LNCaP clone FGC (cell line): ENCODE data around the gene NR2C1.
"Not testable (repeated sequence)": the region's sequence is repeated elsewhere in the genome, so short reads cannot be mapped to it uniquely, and the experiment has no call there.

Experiments used
- DNase-seq: peaks from one replicate; pipeline ENCODE4 v3.0.0-alpha.2; 2011; ENCODE audit warnings: low read depth
- H3K4me3 ChIP-seq: 2 replicates; pipeline ENCODE4 v1.5.1; 2011; ENCODE audit warnings: mild to moderate bottlenecking, low read depth, low read length, control low read depth
- CTCF ChIP-seq: IDR thresholded peaks from 2 replicates; pipeline ENCODE4 v1.5.1; 2012; ENCODE audit warnings: mild to moderate bottlenecking; ENCODE audit not compliant: control insufficient read depth, insufficient read depth; ENCODE audit errors: extremely low read depth

Gene NR2C1

GRCh38 chr12:95115641-95116040 is 42.2 kb upstream of the NR2C1 start:
- no peak for TF ChIP-seq CTCF
- no peak overlapping the region for H3K4me3 ChIP-seq
- DNase-seq: no peak

DNA sequence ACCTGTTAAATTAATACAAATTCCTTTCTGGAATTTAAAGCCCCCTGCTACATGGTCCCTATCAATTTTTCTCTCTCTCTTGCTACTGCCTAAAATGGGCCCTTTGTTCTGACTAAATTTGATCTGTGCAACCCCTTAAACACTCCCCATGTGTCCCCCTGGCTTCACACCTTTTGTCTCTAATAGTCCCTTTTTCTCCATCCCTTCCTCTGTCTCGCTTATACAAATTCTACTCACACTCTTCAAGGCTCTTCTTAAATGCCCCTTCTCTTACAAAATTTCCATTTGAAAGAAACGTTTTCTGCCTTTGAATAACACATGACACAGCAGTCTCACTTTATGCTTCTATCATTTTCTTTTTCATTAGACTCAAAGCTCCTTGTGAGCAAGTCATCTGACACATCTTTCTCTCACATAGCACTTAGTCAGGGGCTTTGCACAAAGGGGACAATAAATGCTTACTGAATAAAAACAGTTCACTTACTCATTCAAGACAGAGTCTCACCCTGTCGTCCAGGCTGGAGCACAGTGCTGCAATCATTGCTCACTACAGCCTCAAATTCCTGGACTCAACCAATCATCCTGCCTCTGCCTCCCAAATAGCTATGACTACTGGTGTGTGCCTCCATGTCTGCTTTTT is 41.5 kb upstream of the NR2C1 start:
- no peak for DNase-seq
- no peak for TF ChIP-seq CTCF
- H3K4me3 ChIP-seq: no peak overlapping the region

GRCh38 chr12:95107362-95107761 is 33.9 kb upstream of the NR2C1 start:
- TF ChIP-seq CTCF: no peak
- H3K4me3 ChIP-seq: no peak overlapping the region
- no peak for DNase-seq

DNA sequence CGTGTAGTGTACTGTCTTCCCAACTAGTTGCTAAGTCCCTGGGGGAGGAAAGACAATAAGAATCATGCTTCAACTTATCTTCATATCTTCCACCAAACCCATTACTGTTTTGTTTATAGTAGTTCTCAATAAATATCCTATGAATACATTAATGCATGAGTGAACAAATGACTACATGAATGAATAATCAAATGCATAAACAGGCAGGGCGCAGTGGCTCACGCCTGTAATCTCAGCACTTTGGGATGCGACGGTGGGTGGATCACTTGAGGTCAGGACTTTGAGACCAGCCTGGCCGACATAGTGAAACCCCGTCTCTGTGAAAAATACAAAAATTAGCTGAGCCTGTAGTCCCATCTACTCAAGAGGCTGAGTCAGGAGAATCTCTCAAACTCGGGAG is 32.1 kb upstream of the NR2C1 start:
- no peak for TF ChIP-seq CTCF
- DNase-seq: no peak
- no peak overlapping the region for H3K4me3 ChIP-seq

DNA sequence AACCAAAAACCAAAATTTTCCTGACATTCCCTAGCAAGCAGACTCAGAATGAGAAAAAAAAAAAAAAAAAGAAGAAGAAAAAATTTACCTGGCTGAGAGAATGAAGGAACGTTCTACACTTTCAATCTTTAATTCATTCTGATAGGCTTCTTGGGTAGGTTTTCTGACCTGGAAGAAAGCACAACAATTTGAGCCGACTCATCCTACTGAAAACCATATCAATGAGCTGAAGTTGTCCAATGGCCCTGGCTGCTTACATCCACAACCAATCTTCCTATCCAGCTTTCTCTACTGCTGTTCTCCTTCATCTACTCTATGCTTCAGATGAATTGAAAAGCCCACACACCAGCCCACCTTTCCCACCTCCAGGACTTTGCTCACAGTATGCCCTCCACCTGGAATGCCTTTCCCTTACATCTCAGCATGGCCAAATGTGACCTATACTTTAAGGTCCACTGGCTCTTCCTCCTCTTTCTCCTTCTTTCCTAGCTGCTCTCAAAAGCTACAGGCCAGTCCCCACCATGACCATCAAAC is 31.6 kb upstream of the NR2C1 start:
- no peak for TF ChIP-seq CTCF
- DNase-seq: no peak
- no peak overlapping the region for H3K4me3 ChIP-seq

DNA sequence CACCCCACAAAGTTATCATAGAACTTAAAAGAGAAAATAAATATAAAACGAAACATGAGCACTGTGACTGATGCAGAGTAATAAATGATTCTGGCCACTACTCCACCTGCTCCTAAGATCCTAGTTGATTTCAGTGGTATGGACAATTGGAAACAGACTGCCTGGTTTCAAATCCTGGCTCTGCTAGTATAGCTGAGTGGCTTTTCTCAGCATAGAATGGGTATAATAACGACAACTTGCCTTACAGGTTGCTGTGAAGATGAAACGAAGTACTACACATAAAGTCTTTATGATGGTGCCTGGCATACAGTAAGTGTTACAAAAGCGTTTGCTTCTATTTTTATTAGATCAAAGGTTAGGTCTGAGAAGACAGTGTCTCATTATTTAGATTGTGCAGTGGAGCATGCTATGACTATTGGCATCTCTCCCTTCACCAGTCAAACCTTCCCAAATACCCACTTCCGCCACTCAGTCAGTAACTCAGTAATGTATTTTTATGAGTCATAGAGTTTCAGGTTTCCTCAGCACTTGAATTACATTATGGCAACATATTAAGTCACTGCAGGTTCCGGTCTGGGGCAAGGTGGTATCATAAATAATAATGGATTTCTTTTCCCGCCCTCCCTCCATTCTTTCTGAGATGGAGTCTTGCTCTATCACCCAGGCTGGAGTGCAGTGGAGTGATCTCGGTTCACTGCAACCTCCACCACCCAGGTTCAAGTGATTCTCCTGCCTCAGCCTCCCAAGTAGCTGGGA is 29.7 kb upstream of the NR2C1 start:
- peak; percentile 97 for DNase-seq
- TF ChIP-seq CTCF: no peak
- peak overlapping the region; percentile 1; the same call in 1 of the 2 replicates for H3K4me3 ChIP-seq

- H3K4me3 ChIP-seq, DNase-seq: not testable (repeated sequence)
Observed at GRCh38 chr12:95101957-95102356, 28.5 kb upstream of the NR2C1 start.
